HCT116 (cell line): Measurements from ENCODE around the gene ZNRF3. TPM values are rescaled to one million over a fixed set of nuclear protein-coding genes. Genes with fewer than 3 reads are reported as not detected.
A peak's percentile ranks its signal among the peaks of the same experiment; 100 is the strongest.

Experiments
- ATAC-seq: fragments of 200-7000 bp; cut with Tn5 transposase; 2 replicates; pipeline ENCODE4 v1.9.1; 2020; ENCODE audit warnings: mild to moderate bottlenecking, moderate library complexity
- BruUV-seq: library from RNA; stranded (reverse); fragments of 400-500 nt; replicated peaks from 2 replicates; lab custom pipeline; 2021; lab: Mats Ljungman, UMichigan
- CTCF ChIA-PET: fragments of 300-600 bp; sonication (Branson Sonifier 250); formaldehyde crosslinking; loops from one replicate; lab custom pipeline; 2021; ENCODE audit warnings: antibody characterized with exemption; lab: Charles Lee
- POLR2A ChIA-PET: fragments of 300-600, 350-600 bp; sonication (Branson Sonifier 250); formaldehyde crosslinking; loops from one replicate; lab custom pipeline; 2021; ENCODE audit warnings: antibody characterized with exemption; lab: Charles Lee
- RAD21 ChIA-PET, 2 experiments: fragments of 300-600 bp; sonication (Branson Sonifier 250); formaldehyde crosslinking; loops; one replicate each; lab custom pipeline; 2023; ENCODE audit warnings: low total read pairs in 2 of 2; ENCODE audit not compliant: uncharacterized antibody in 2 of 2, unreplicated experiment in 2 of 2, low non-redundant PET in 1 of 2; lab: Charles Lee
- DNase-seq: peaks from one replicate; pipeline ENCODE4 v3.0.0-alpha.2; 2010; ENCODE audit warnings: low read depth, low spot score
- H2AFZ ChIP-seq: fragments of 200-600 bp; shearing (Covaris generic), sonication (generic); 2 replicates; pipeline ENCODE4 v1.6.1; 2017; ENCODE audit warnings: low read depth, mixed run types, mixed read lengths, antibody characterized with exemption, low read length; ENCODE audit not compliant: poor library complexity, severe bottlenecking
- H3K27ac ChIP-seq: 2 replicates; pipeline ENCODE4 v1.5.1; 2012; ENCODE audit warnings: low read depth, low read length
- H3K27me3 ChIP-seq: fragments of 200-600 bp; sonication (generic); 2 replicates; pipeline ENCODE4 v1.6.1; 2016; ENCODE audit warnings: mixed run types, low read length, mixed read lengths; ENCODE audit not compliant: insufficient read depth
- H3K36me3 ChIP-seq, 2 experiments: fragments of 200-500 bp in 1 of 2; fragments of 200-600 bp in 1 of 2; sonication (Bioruptor generic) in 1 of 2; sonication (generic) in 1 of 2; 2 replicates each; pipeline versions ENCODE4 v1.5.1 to v1.6.1; 2014 to 2016; ENCODE audit warnings: low read length in 2 of 2, inconsistent platforms in 1 of 2, mixed read lengths in 1 of 2, mixed run types in 1 of 2; ENCODE audit not compliant: insufficient read depth in 2 of 2, control insufficient read depth in 1 of 2
- H3K4me1 ChIP-seq, 2 experiments: fragments of 200-600 bp in 1 of 2; sonication (generic) in 1 of 2; 2 replicates each; pipeline versions ENCODE4 v1.5.1 to v1.6.1; 2012 to 2017; ENCODE audit warnings: low read length in 2 of 2, inconsistent platforms in 1 of 2, mild to moderate bottlenecking in 1 of 2, mixed read lengths in 1 of 2, mixed run types in 1 of 2, moderate library complexity in 1 of 2; ENCODE audit not compliant: insufficient read depth in 2 of 2, control insufficient read depth in 1 of 2
- H3K4me2 ChIP-seq: fragments of 200-600 bp; sonication (generic); 2 replicates; pipeline ENCODE4 v1.6.1; 2017; ENCODE audit warnings: mixed run types, low read length, mixed read lengths
- H3K4me3 ChIP-seq, 2 experiments: fragments of 200-600 bp in 1 of 2; sonication (generic) in 1 of 2; replicated peaks in 1 of 2; 2 replicates each; pipeline ENCODE4 v1.5.1; 2011 to 2016; ENCODE audit warnings: low read length in 2 of 2, control low read depth in 1 of 2, low read depth in 1 of 2, mild to moderate bottlenecking in 1 of 2, mixed read lengths in 1 of 2, mixed run types in 1 of 2
- H3K79me2 ChIP-seq: fragments of 200-600 bp; sonication (generic); 2 replicates; pipeline ENCODE4 v1.6.1; 2017; ENCODE audit warnings: mild to moderate bottlenecking, mixed run types, low read length, moderate library complexity, mixed read lengths; ENCODE audit not compliant: insufficient read depth
- H3K9ac ChIP-seq: fragments of 200-600 bp; sonication (generic); 2 replicates; pipeline ENCODE4 v1.6.1; 2016; ENCODE audit warnings: low read length, mixed read lengths
- H3K9me2 ChIP-seq: fragments of 200-600 bp; sonication (generic), shearing (Covaris generic); 2 replicates; pipeline ENCODE4 v1.6.1; 2017; ENCODE audit warnings: mixed run types, mild to moderate bottlenecking, moderate library complexity; ENCODE audit not compliant: insufficient read depth
- H3K9me3 ChIP-seq, 2 experiments: fragments of 200-500 bp in 1 of 2; fragments of 200-600 bp in 1 of 2; sonication (Bioruptor generic) in 1 of 2; sonication (generic) in 1 of 2; 2 replicates each; pipeline ENCODE4 v1.6.1; 2014 to 2017; ENCODE audit warnings: low read length in 2 of 2, mixed read lengths in 2 of 2, inconsistent platforms in 1 of 2, low read depth in 1 of 2, mild to moderate bottlenecking in 1 of 2, mixed run types in 1 of 2, moderate library complexity in 1 of 2; ENCODE audit not compliant: control insufficient read depth in 1 of 2, insufficient read depth in 1 of 2
- H4K20me1 ChIP-seq: fragments of 200-600 bp; sonication (generic), shearing (Covaris generic); 2 replicates; pipeline ENCODE4 v1.6.1; 2017; ENCODE audit warnings: mixed run types, mild to moderate bottlenecking, moderate library complexity; ENCODE audit not compliant: insufficient read depth
- CEBPB ChIP-seq: IDR thresholded peaks from 2 replicates; pipeline ENCODE4 v1.6.1; 2012; ENCODE audit warnings: low read depth
- ELF1 ChIP-seq: IDR thresholded peaks from 2 replicates; pipeline ENCODE4 v1.6.1; 2012; ENCODE audit warnings: low read depth, borderline replicate concordance
- FOSL1 ChIP-seq: IDR thresholded peaks from 2 replicates; pipeline ENCODE4 v1.6.1; 2012; ENCODE audit warnings: low read depth
- JUND ChIP-seq: IDR thresholded peaks from 2 replicates; pipeline ENCODE4 v1.6.1; 2012
- POLR2A ChIP-seq: IDR thresholded peaks from 2 replicates; pipeline ENCODE4 v1.7.0; 2011; ENCODE audit warnings: borderline replicate concordance; ENCODE audit not compliant: insufficient read depth, insufficient read length; ENCODE audit errors: extremely low read depth
- RAD21 ChIP-seq: IDR thresholded peaks from 2 replicates; pipeline ENCODE4 v1.6.1; 2012; ENCODE audit warnings: low read depth, mild to moderate bottlenecking
- SP1 ChIP-seq: IDR thresholded peaks from 2 replicates; pipeline ENCODE4 v1.6.1; 2012; ENCODE audit warnings: low read depth
- YY1 ChIP-seq: IDR thresholded peaks from 2 replicates; pipeline ENCODE4 v1.6.1; 2011; ENCODE audit warnings: low read length, low read depth, moderate library complexity, mild to moderate bottlenecking; ENCODE audit not compliant: insufficient replicate concordance; ENCODE audit errors: extremely low read depth
- ZFX ChIP-seq: fragments of 450-650 bp; IDR thresholded peaks from 2 replicates; pipeline ENCODE4 v1.6.1; 2017
- intact Hi-C: fragments of 100-400 bp; cut with micrococcal nuclease; formaldehyde crosslinking; loops from 2 replicates; pipeline ENCODE4 v1.10.0; 2022
- total RNA-seq: library from RNA; stranded (reverse); gene quantifications from one replicate; pipeline ENCODE4 v1.2.1, GENCODE V29; 2021; ENCODE audit not compliant: unreplicated experiment
- TF ChIP-seq, protein P1 (sequence below), 3 experiments: fragments of 200-600 bp in 1 of 3; sonication (generic) in 1 of 3; IDR thresholded peaks in 2 of 3; conservative IDR thresholded peaks in 1 of 3; 2 replicates each; pipeline ENCODE4 v1.5.1; 2012 to 2017; ENCODE audit warnings: low read depth in 2 of 3, low read length in 2 of 3, antibody characterized with exemption in 1 of 3, borderline replicate concordance in 1 of 3, control low read depth in 1 of 3, mild to moderate bottlenecking in 1 of 3, mixed read lengths in 1 of 3, mixed run types in 1 of 3, moderate library complexity in 1 of 3; ENCODE audit not compliant: insufficient read depth in 1 of 3
- TF ChIP-seq, protein P2 (sequence below): IDR thresholded peaks from 2 replicates; pipeline ENCODE4 v1.6.1; 2012
- TF ChIP-seq, protein P3 (sequence below): IDR thresholded peaks from 2 replicates; pipeline ENCODE4 v1.6.1; 2011; ENCODE audit warnings: mild to moderate bottlenecking, low read length, moderate library complexity; ENCODE audit not compliant: insufficient replicate concordance; ENCODE audit errors: extremely low read depth

Gene ZNRF3
- total RNA-seq, 1 experiment from 2014 or later = 12.2 TPM

DNA sequence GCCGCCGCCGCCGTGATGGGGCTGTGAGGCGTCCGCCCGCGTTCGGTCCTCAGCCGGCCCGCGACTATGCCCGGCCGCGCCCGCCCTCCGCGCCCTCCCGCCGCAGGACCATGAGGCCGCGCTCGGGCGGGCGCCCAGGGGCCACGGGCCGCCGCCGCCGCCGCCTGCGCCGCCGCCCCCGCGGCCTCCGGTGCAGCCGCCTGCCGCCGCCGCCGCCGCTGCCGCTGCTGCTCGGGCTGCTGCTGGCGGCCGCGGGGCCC is 215 bp downstream of the ZNRF3 start (continued):
- TF ChIP-seq, protein P1, sequence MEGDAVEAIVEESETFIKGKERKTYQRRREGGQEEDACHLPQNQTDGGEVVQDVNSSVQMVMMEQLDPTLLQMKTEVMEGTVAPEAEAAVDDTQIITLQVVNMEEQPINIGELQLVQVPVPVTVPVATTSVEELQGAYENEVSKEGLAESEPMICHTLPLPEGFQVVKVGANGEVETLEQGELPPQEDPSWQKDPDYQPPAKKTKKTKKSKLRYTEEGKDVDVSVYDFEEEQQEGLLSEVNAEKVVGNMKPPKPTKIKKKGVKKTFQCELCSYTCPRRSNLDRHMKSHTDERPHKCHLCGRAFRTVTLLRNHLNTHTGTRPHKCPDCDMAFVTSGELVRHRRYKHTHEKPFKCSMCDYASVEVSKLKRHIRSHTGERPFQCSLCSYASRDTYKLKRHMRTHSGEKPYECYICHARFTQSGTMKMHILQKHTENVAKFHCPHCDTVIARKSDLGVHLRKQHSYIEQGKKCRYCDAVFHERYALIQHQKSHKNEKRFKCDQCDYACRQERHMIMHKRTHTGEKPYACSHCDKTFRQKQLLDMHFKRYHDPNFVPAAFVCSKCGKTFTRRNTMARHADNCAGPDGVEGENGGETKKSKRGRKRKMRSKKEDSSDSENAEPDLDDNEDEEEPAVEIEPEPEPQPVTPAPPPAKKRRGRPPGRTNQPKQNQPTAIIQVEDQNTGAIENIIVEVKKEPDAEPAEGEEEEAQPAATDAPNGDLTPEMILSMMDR (IDR thresholded peaks at IDR 0.05 in 2 of 3, conservative IDR thresholded peaks at IDR 0.05 in 1 of 3; ENCODE audit: borderline replicate concordance in 1 of 3, insufficient read depth in 1 of 3, low read depth in 2 of 3, low read length in 2 of 3) = no peak

DNA sequence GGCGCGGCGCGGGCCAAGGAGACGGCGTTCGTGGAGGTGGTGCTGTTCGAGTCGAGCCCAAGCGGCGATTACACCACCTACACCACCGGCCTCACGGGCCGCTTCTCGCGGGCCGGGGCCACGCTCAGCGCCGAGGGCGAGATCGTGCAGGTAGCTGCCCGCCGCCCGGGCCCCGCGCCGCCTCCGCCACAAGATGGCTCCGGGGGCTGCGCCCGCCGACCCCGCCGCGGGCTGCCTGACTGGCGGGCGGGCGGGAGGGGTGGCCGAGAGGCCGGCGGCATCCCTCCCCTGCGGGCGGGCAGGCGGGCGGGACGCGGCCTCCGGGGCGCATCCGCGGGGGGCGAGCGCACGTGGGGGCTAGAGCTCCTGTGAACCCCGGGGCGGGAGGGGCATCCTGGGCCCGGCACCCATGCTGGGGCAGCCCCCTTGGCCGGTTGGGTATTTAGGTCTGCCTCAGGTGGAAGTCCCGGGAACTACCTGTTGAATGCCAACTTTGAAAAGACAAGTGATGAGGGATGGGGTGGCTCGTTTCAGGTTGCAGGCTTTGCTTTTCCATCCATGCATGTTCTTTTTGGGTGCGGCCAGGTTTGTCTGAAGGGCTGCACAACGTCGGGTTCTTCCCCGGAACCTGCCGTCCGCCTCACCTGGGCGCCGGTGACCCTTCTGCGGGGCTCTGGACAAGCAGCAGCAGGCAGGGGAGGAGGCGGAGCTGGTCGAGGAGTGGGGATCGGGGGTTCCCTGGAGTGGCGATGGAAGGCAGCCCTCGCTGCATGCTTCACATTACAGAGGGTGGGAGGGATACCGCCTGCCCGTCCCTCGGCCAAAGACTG is 760 bp downstream of the ZNRF3 start:
- DNase-seq (peak; percentile 12), ATAC-seq (peak; percentile 43)
- no peaks in the 10 kb centered on the region for H3K27me3 ChIP-seq
- no peaks in the 10 kb centered on the region for H3K9me3 ChIP-seq
- H3K9ac ChIP-seq = peak overlapping the region; percentile 63
- peaks cover 19 to 24% of the 10 kb centered on the region in 2 experiments for H3K4me1 ChIP-seq
- H3K27ac ChIP-seq = peak overlapping the region; percentile 77
- peaks cover 50% of the 10 kb centered on the region for H3K79me2 ChIP-seq
- H3K4me2 ChIP-seq = peak overlapping the region; percentile 98
- no peaks in the 10 kb centered on the region for H3K9me2 ChIP-seq
- intact Hi-C loops = loop anchor here (1.0 kb wide), 1 partner anchor 147 kb away; no protein-coding TSS in a partner anchor
- CTCF ChIA-PET = interaction anchor here (1.4 kb wide), 3 partner anchors 19 to 156 kb away, joined by 3 to 14 read pairs (median 4); no protein-coding TSS in a partner anchor
- H3K36me3 ChIP-seq = no peaks in the 10 kb centered on the region
- BruUV-seq = no TSS peak
- H2AFZ ChIP-seq = no peak overlapping the region
- H4K20me1 ChIP-seq = peaks cover 9% of the 10 kb centered on the region; the same call in 1 of the 2 replicates
- POLR2A ChIA-PET = interaction anchor here (1.7 kb wide), 1 partner anchor 40 kb away, joined by 5 read pairs; no protein-coding TSS in a partner anchor
- peak overlapping the region; percentile 66 to 80 for H3K4me3 ChIP-seq
- TF ChIP-seq ZFX (peak; percentile 49), POLR2A (no peak), ELF1 (no peak), FOSL1 (no peak), CEBPB (no peak), JUND (no peak), YY1 (no peak), RAD21 (no peak), SP1 (no peak)
- TF ChIP-seq, protein P2, sequence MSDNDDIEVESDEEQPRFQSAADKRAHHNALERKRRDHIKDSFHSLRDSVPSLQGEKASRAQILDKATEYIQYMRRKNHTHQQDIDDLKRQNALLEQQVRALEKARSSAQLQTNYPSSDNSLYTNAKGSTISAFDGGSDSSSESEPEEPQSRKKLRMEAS = no peak
- TF ChIP-seq, protein P3, sequence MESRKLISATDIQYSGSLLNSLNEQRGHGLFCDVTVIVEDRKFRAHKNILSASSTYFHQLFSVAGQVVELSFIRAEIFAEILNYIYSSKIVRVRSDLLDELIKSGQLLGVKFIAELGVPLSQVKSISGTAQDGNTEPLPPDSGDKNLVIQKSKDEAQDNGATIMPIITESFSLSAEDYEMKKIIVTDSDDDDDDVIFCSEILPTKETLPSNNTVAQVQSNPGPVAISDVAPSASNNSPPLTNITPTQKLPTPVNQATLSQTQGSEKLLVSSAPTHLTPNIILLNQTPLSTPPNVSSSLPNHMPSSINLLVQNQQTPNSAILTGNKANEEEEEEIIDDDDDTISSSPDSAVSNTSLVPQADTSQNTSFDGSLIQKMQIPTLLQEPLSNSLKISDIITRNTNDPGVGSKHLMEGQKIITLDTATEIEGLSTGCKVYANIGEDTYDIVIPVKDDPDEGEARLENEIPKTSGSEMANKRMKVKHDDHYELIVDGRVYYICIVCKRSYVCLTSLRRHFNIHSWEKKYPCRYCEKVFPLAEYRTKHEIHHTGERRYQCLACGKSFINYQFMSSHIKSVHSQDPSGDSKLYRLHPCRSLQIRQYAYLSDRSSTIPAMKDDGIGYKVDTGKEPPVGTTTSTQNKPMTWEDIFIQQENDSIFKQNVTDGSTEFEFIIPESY = no peak
- TF ChIP-seq, protein P1 (IDR thresholded peaks at IDR 0.05 in 2 of 3, conservative IDR thresholded peaks at IDR 0.05 in 1 of 3; ENCODE audit: borderline replicate concordance in 1 of 3, insufficient read depth in 1 of 3, low read depth in 2 of 3, low read length in 2 of 3) = peak in 2 of 3 experiments; percentile 21 to 28; a peak in 1 of 6 replicates
- RAD21 ChIA-PET = interaction anchor here in 1 of 2 experiments (0.8 to 1.4 kb wide), 2 partner anchors 147 to 156 kb away, joined by 3 to 5 read pairs; no protein-coding TSS in a partner anchor
